ENCODE measurements around the gene CAPN15.
"Not testable (repeated sequence)": the region's sequence is repeated elsewhere in the genome, so short reads cannot be mapped to it uniquely, and the experiment has no call there.

The CAPN15 gene

DNA sequence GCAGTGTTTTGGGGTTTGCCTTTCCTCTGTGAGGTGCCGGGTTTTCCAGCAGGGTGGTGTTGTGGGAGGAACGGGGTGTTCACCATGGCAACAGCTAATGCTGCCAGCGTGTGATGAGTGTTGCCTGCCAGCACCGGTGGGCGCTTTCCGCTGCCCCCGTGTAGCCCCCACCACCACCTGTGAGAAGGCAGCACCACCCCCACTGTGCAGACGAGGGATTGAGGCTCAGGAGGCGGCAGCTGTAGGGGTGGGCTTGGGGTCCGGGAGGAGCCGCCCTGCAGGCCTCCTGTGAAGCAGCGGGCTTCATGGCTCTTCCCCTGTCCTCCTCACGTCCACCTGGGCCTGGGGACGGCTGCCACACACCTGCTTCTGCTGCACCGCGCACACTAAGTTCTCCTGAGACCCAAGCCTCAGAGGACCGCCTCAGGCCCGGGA lies 67.6 kb downstream of the CAPN15 start:
- DNase-seq: no peak

DNA sequence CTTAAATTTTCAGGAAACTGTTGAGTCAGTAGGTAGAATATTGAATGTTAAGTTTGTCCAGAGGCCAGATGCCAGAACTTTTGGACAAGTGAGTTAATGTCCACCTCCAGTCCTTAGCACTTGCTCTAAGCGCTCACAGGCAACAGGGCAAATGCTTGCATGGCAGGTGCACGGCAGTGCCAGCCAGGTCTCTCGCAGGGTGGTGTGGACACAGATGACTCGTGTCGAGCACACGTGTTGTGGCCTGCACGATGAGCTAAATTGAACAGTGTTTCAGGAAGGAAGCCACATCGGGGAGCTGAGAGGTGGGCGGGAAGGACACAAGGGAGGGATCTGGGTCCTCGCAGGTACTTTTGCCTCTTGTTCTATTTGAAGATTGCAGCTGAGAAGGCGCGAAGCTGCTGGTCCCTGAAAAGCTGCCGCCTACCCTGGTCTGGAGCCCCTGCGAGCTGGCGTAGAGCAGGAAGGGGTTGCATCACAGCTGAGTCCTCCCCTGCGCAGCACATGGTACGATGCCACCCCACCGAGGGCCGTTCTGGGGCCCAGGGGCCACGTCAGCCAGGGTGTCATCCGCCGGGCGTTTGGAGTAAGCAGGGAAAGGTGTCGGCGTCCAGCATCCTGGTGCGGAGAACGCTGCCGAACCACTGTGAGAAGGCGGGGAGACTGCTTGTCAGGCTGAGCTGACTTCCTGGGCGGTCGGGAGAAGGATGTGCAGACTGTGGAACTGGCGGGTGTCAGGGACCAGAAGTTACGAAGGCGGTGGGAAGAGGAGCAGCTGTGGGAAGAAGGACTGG lies 68.6 kb downstream of the CAPN15 start:
- no peak for DNase-seq

DNA sequence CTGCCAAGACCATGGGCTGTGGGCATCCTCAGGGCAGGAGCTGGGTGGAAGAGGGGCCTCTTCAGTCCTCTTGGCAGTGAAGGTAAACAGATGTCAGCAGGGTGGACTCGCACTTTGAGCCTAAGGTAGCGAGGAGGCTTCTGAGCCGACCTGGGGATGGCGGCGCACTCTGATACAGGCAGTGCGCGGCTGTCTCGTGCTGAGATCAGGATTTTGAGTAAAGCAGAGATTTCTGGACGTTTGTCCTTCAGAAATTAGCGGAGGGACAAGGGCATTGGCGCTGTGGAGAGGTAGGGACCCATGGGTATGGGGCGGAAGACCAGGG lies 69.2 kb downstream of the CAPN15 start:
- DNase-seq: no peak

DNA sequence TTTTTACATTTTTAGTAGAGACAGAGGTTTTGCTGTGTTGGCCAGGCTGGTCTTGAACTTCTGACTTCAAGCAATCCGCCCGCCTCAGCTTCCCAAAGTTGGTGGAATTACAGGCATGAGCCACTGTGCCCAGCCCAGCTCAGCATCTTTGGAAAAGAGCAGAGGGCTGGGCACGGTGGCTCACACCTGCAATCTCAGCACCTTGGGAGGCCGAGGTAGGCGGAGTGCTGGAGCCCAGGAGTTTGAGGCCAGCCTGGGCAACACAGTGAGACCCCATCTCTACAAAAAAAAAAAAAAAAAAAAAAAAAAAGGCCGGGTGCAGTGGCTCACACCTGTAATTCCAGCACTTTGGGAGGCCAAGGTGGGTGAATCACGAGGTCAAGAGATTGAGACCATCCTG lies 70.1 kb downstream of the CAPN15 start:
- DNase-seq: not testable (repeated sequence)

DNA sequence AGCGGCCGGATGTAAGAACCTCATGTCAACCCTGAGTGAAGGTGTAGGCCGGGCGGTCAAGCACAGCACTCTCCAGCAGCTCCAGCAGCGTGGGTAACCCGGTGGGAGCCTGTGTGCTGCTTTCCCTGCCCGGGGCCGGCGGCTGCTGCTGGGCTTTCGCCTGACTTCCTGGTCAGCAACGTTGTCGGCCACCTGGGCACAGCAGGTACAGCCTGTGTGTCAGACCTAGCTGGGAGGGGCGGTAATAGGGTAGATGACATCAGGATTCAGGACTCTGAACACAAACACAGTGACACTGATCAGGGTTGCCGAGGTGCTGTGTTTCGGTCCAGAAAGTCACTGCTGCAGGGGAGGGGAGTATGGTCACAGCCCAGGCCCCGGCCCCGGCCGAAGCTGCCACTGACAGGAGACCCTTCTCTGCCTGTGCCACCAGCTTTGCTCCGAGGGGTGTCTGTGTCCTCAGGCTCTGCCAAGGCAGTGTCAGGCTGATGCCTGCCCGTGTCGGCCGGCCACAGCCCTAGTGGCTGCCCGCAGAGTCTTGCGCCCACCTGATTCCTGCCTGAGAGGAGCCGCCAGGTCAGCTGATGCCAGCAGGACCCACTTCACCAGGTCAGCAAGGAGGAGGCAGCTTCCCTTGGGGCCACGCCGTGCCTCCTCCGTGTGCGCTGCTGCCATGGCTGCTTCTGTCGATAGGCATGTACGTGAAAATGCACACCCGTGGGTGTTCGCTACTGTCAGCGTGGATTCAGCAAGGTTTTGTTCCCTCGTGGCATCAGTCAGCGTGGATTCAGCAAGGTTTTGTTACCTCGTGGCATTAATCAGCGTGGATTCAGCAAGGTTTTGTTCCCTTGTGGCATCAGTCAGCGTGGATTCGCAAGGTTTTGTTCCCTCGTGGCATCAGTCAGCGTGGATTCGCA lies 71.6 kb downstream of the CAPN15 start:
- no peak for DNase-seq

DNA sequence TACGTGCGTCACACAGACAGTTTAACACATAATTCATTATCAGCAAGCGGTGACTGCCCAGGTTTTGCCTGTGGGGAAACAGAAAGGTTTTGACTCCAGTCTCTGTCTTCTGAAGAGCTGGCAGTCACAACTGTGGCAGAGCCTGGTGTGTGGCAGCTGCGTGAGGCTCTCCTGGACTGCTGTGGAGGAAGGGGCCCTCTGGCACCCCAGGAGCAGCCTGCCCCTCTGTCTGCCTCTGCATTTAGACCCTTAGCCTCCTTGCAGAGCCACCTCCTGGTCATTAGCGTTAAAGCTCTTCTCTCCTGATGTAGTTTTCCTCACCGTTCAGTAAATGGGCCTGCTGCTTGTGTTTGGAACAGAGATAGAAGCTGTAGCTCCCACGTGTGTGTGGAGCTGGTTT lies 73.3 kb downstream of the CAPN15 start:
- no peak for DNase-seq

DNA sequence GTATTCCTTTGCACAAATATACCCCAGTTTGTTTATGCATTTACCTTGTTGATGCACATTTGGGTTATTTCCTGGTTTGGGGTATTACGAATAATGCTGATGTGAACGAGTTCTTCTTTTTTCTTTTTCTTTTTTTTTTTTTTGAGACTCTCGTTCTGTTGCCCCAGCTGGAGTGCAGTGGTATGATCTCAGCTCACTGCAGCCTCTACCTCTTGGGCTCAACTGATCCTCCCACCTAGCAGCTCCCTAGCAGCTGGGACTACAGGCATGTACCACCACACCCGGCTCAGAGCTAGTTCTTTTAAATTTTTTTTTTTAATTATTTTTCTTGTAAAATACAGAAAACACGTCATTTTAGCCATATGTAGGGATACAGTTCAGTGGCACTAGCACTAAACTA lies 76.4 kb downstream of the CAPN15 start:
- DNase-seq: no peak
